Activated CD4-positive, alpha-beta T cell treated with anti-CD3 and anti-CD28 coated beads, Interleukin-2, amount 10 ng/mL, durations not matched to agents 7 days and 5 days (primary cell): ENCODE measurements around the gene SRP68. TPM values are rescaled to one million over a fixed set of nuclear protein-coding genes. Genes with fewer than 3 reads are reported as not detected.

Experiments used
- CTCF ChIA-PET: fragments of 350-600 bp; sonication (Branson Sonifier 250); formaldehyde crosslinking; loops from one replicate; lab custom pipeline; 2021; ENCODE audit warnings: antibody characterized with exemption; lab: Charles Lee
- POLR2A ChIA-PET: fragments of 350-600 bp; sonication (Branson Sonifier 250); formaldehyde crosslinking; loops from one replicate; lab custom pipeline; 2021; ENCODE audit warnings: antibody characterized with exemption; lab: Charles Lee
- DNase-seq: peaks from one replicate; pipeline ENCODE4 v3.0.0-alpha.2; 2020
- H3K27ac Mint-ChIP-seq: one replicate; pipeline ENCODE4 v1.8.0; 2021; ENCODE audit warnings: mild to moderate bottlenecking, moderate library complexity, mixed read lengths
- H3K27me3 Mint-ChIP-seq: one replicate; pipeline ENCODE4 v1.8.0; 2021; ENCODE audit warnings: mixed read lengths
- H3K36me3 Mint-ChIP-seq: one replicate; pipeline ENCODE4 v1.8.0; 2021; ENCODE audit warnings: low read depth, mixed read lengths
- H3K4me1 Mint-ChIP-seq: one replicate; pipeline ENCODE4 v1.8.0; 2021; ENCODE audit warnings: mixed read lengths
- H3K4me3 Mint-ChIP-seq: one replicate; pipeline ENCODE4 v1.8.0; 2021; ENCODE audit warnings: mild to moderate bottlenecking, moderate library complexity, mixed read lengths
- H3K9me3 Mint-ChIP-seq: one replicate; pipeline ENCODE4 v1.8.0; 2021; ENCODE audit warnings: mixed read lengths
- microRNA-seq: library from miRNA; unstranded; fragments of <30 nt; microRNA quantifications from one replicate; pipeline ENCODE4 v1.2.0, GENCODE V29; 2021; ENCODE audit warnings: borderline microRNAs expressed, borderline replicate concordance
- total RNA-seq, 2 experiments: library from RNA; stranded (reverse); gene quantifications; one replicate each; pipeline ENCODE4 v1.2.3, GENCODE V29; 2021

The SRP68 gene
- total RNA-seq, 2 experiments from 2014 or later = 91.3 to 96.0 TPM

DNA sequence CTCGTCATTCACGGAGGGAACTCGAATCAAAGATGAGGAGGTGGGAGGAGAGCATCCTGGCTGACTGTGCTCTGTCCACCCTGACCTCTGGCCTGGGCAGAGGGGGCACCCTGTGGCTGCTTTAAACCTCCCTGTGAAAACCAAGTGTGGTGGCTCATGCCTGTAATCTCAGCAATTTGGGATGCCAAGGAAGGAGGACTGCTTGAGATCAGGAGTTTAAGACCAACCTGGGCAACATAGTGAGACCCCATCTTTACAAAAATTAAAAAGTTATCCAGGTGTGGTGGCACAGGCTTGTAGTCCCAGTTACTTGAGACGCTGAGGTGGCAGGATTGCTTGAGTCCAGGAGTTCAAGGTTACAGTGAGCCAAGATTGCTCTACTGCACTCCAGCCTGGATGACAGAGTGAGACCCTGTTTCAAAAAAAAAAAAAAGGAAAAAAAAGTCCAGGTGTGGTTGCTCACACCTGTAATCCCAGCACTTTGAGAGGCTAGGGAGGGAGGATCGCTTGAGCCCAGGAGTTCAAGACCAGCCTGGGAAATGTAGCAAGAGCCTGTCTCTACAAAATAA lies 77.4 kb downstream of the SRP68 start:
- Mint-ChIP-seq H3K27ac (no peak overlapping the region), H3K36me3 (peaks cover 5% of the 10 kb centered on the region), H3K4me1 (peaks cover 20% of the 10 kb centered on the region), H3K27me3 (no peaks in the 10 kb centered on the region), H3K4me3 (no peak overlapping the region), H3K9me3 (no peaks in the 10 kb centered on the region)
- ChIA-PET CTCF (interaction anchor here (0.7 to 6.2 kb wide), 4 partner anchors 19 to 360 kb away, joined by 3 to 31 read pairs (median 4); no protein-coding TSS in a partner anchor), POLR2A (no interaction called here)
- no peak for DNase-seq

DNA sequence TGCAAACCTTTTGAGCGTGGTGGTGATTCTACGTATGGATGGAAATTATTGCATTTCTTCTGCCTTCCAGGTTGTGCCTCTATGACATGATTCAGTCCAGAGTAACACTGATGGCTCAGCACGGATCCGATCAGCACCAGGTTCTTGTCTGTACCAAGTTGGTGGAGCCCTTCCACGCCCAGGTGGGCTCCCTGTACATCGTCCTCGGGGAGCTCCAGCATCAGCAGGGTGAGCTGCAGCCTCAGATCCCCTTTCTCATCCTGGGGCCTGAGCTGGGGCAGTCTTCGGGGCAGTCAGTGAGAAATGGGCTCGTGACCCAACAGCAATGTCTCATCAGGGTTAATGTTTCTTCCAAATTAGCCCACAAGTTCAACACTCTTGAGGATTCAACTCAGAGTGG lies 80.9 kb downstream of the SRP68 start:
- Mint-ChIP-seq H3K27ac (no peak overlapping the region), H3K4me3 (no peak overlapping the region), H3K27me3 (no peaks in the 10 kb centered on the region), H3K9me3 (no peaks in the 10 kb centered on the region), H3K4me1 (peaks cover 4% of the 10 kb centered on the region), H3K36me3 (peaks cover 5% of the 10 kb centered on the region)
- ChIA-PET CTCF (interaction anchor here (0.6 to 2.5 kb wide), 4 partner anchors 11 to 226 kb away, joined by 3 to 7 read pairs (median 4); no protein-coding TSS in a partner anchor), POLR2A (no interaction called here)
- no peak for DNase-seq

Small RNAs within 50 kb of the gene (microRNA-seq; reads per million reads assigned to microRNA genes)
- 2.1 reads per million, percentile 5 among the genes with 10 or more reads in this experiment for gene MIR6868

Other genes starting within 250 kb of the SRP68 start
- gene UNC13D, start 228.1 kb downstream of the SRP68 start, total RNA-seq = 100 to 1,000 TPM; 161 to 182 TPM
- 10 to 100 TPM; 76.8 to 83.5 TPM for gene WBP2, start 217.2 kb downstream of the SRP68 start, total RNA-seq
- 10 to 100 TPM; 33.9 to 43.4 TPM for gene TRIM47, start 193.9 kb downstream of the SRP68 start, total RNA-seq
- 10 to 100 TPM; 26.5 to 28.7 TPM for gene TRIM65, start 175.6 kb downstream of the SRP68 start, total RNA-seq
- gene MRPL38, start 167.6 kb downstream of the SRP68 start, total RNA-seq = 10 to 100 TPM; 95.9 to 97.5 TPM
- gene FBF1, start 131.5 kb downstream of the SRP68 start, total RNA-seq = 10 to 100 TPM; 21.7 to 23.5 TPM
- 10 to 100 TPM; 27.8 to 34.7 TPM for gene ACOX1, start 93.4 kb downstream of the SRP68 start, total RNA-seq
- gene TEN1, start 93.3 kb downstream of the SRP68 start, total RNA-seq = 10 to 100 TPM; 12.5 to 17.1 TPM
- gene CDK3, start 71.7 kb downstream of the SRP68 start, total RNA-seq = 1 to 10 TPM; 6.9 to 7.1 TPM
- gene EVPL, start 45.2 kb downstream of the SRP68 start, total RNA-seq = under 1 TPM; 0.02 to 0.05 TPM
- gene GALR2, start 2.3 kb upstream of the SRP68 start, total RNA-seq = under 1 TPM; 0.15 TPM
- gene ZACN, start 6.7 kb upstream of the SRP68 start, total RNA-seq = under 1 TPM in 1 of 2 experiments, not detected in 1; 0.27 TPM
- 100 to 1,000 TPM; 140 to 147 TPM for gene EXOC7, start 31.3 kb upstream of the SRP68 start, total RNA-seq
- under 1 TPM; 0.20 to 0.48 TPM for gene FOXJ1, start 68.7 kb upstream of the SRP68 start, total RNA-seq
- gene RNF157, start 168.0 kb upstream of the SRP68 start, total RNA-seq = 100 to 1,000 TPM; 121 to 129 TPM
- 100 to 1,000 TPM; 319 to 399 TPM for gene UBALD2, start 192.8 kb upstream of the SRP68 start, total RNA-seq
- gene QRICH2, start 235.8 kb upstream of the SRP68 start, total RNA-seq = 1 to 10 TPM; 3.6 to 3.7 TPM